ENCODE data around the gene ADARB1.

ADARB1 gene

GRCh38 chr21:45169001-45169400 lies 94.6 kb downstream of the ADARB1 start:
- no peak overlapping the region for H3K4me3 ChIP-seq (ENCODE audit: low read depth in 1 of 2, low read length in 2 of 2)
- no peaks in the 10 kb centered on the region for H3K79me2 ChIP-seq (ENCODE audit: insufficient read depth, low read length)
- ATAC-seq (ENCODE audit: insufficient read depth, low read depth), result no peak
- TF ChIP-seq CTCF (IDR thresholded peaks at IDR 0.05; ENCODE audit: borderline replicate concordance, extremely low read depth, low read length, poor library complexity, severe bottlenecking), result no peak
- TF ChIP-seq EZH2 (IDR thresholded peaks at IDR 0.05; ENCODE audit: borderline replicate concordance, low read depth, low read length, severe bottlenecking), result no peak
- H3K9ac ChIP-seq (ENCODE audit: low read depth, low read length), result no peak overlapping the region
- no peak overlapping the region for H3K27ac ChIP-seq (ENCODE audit: low read length)
- H3K4me2 ChIP-seq (ENCODE audit: insufficient read depth, low read length), result no peak overlapping the region
- peaks cover 10% of the 10 kb centered on the region for H4K20me1 ChIP-seq (ENCODE audit: insufficient read depth, low read length)
- H3K27me3 ChIP-seq (ENCODE audit: insufficient read depth, low read length, poor library complexity), result no peaks in the 10 kb centered on the region
- peaks cover 5% of the 10 kb centered on the region; the same call in 1 of the 2 replicates for H3K36me3 ChIP-seq (ENCODE audit: insufficient read depth, low read length)
- no peak overlapping the region for H2AFZ ChIP-seq (ENCODE audit: low read depth, low read length)
- no peaks in the 10 kb centered on the region for H3K4me1 ChIP-seq (ENCODE audit: insufficient read depth, low read length)
- no peak for DNase-seq
- no peaks in the 10 kb centered on the region for H3K9me3 ChIP-seq (ENCODE audit: insufficient read depth, low read length, severe bottlenecking)

GRCh38 chr21:45169682-45170081 lies 95.3 kb downstream of the ADARB1 start:
- no peak for ATAC-seq (ENCODE audit: insufficient read depth, low read depth)

DNA sequence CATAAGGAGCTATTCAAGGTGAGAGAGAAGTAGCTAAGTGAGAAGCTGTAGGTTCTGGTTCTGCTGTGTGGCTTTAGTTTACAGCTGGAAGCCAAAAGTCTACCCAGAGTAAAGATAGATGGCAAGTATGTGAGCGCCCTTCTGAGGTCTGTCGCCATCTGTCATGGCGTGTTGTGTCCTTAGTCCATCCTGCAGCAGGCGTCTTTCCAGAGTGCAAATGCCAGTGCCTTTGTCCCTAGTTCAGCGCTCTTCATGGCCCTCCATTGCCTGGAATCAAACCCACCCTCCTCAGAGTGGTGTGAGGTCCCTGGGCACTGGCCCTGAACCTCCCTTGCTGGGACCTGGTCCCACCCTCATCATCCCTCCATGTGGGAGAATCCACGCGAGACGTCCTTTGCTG lies 96.6 kb downstream of the ADARB1 start:
- H3K9ac ChIP-seq (ENCODE audit: low read depth, low read length), result no peak overlapping the region
- no peak overlapping the region for H3K27ac ChIP-seq (ENCODE audit: low read length)
- peaks cover 4% of the 10 kb centered on the region for H4K20me1 ChIP-seq (ENCODE audit: insufficient read depth, low read length)
- H3K27me3 ChIP-seq (ENCODE audit: insufficient read depth, low read length, poor library complexity), result no peaks in the 10 kb centered on the region
- H3K4me3 ChIP-seq (ENCODE audit: low read depth in 1 of 2, low read length in 2 of 2), result no peak overlapping the region
- peaks cover 10% of the 10 kb centered on the region; the same call in 1 of the 2 replicates for H3K36me3 ChIP-seq (ENCODE audit: insufficient read depth, low read length)
- no peaks in the 10 kb centered on the region for H3K4me1 ChIP-seq (ENCODE audit: insufficient read depth, low read length)
- no peak for TF ChIP-seq CTCF (IDR thresholded peaks at IDR 0.05; ENCODE audit: borderline replicate concordance, extremely low read depth, low read length, poor library complexity, severe bottlenecking)
- no peak for TF ChIP-seq EZH2 (IDR thresholded peaks at IDR 0.05; ENCODE audit: borderline replicate concordance, low read depth, low read length, severe bottlenecking)
- no peaks in the 10 kb centered on the region for H3K9me3 ChIP-seq (ENCODE audit: insufficient read depth, low read length, severe bottlenecking)
- H3K4me2 ChIP-seq (ENCODE audit: insufficient read depth, low read length), result no peak overlapping the region
- H2AFZ ChIP-seq (ENCODE audit: low read depth, low read length), result no peak overlapping the region
- no peaks in the 10 kb centered on the region for H3K79me2 ChIP-seq (ENCODE audit: insufficient read depth, low read length)
- no peak for ATAC-seq (ENCODE audit: insufficient read depth, low read depth)
- no peak for DNase-seq

More at GRCh38 chr21:45169682-45170081, 95.3 kb downstream of the ADARB1 start:
- Histone ChIP-seq H3K36me3 (ENCODE audit: insufficient read depth, low read length) (peaks cover 5% of the 10 kb centered on the region; the same call in 1 of the 2 replicates), H3K4me2 (ENCODE audit: insufficient read depth, low read length) (no peak overlapping the region), H2AFZ (ENCODE audit: low read depth, low read length) (no peak overlapping the region), H3K9ac (ENCODE audit: low read depth, low read length) (no peak overlapping the region), H3K4me3 (ENCODE audit: low read depth in 1 of 2, low read length in 2 of 2) (no peak overlapping the region), H4K20me1 (ENCODE audit: insufficient read depth, low read length) (peaks cover 5% of the 10 kb centered on the region), H3K79me2 (ENCODE audit: insufficient read depth, low read length) (no peaks in the 10 kb centered on the region), H3K4me1 (ENCODE audit: insufficient read depth, low read length) (no peaks in the 10 kb centered on the region), H3K27me3 (ENCODE audit: insufficient read depth, low read length, poor library complexity) (no peaks in the 10 kb centered on the region), H3K9me3 (ENCODE audit: insufficient read depth, low read length, severe bottlenecking) (no peaks in the 10 kb centered on the region), H3K27ac (ENCODE audit: low read length) (no peak overlapping the region)
- TF ChIP-seq CTCF (IDR thresholded peaks at IDR 0.05; ENCODE audit: borderline replicate concordance, extremely low read depth, low read length, poor library complexity, severe bottlenecking), result no peak
- no peak for TF ChIP-seq EZH2 (IDR thresholded peaks at IDR 0.05; ENCODE audit: borderline replicate concordance, low read depth, low read length, severe bottlenecking)
- no peak for DNase-seq

- Histone ChIP-seq H3K27me3 (ENCODE audit: insufficient read depth, low read length, poor library complexity) (no peaks in the 10 kb centered on the region), H4K20me1 (ENCODE audit: insufficient read depth, low read length) (peaks cover 4% of the 10 kb centered on the region), H3K9me3 (ENCODE audit: insufficient read depth, low read length, severe bottlenecking) (no peaks in the 10 kb centered on the region), H2AFZ (ENCODE audit: low read depth, low read length) (no peak overlapping the region), H3K4me2 (ENCODE audit: insufficient read depth, low read length) (no peak overlapping the region), H3K79me2 (ENCODE audit: insufficient read depth, low read length) (no peaks in the 10 kb centered on the region), H3K4me1 (ENCODE audit: insufficient read depth, low read length) (no peaks in the 10 kb centered on the region), H3K9ac (ENCODE audit: low read depth, low read length) (no peak overlapping the region), H3K27ac (ENCODE audit: low read length) (no peak overlapping the region), H3K4me3 (ENCODE audit: low read depth in 1 of 2, low read length in 2 of 2) (no peak overlapping the region), H3K36me3 (ENCODE audit: insufficient read depth, low read length) (peaks cover 22% of the 10 kb centered on the region)
- ATAC-seq (ENCODE audit: insufficient read depth, low read depth) (no peak), DNase-seq (no peak)
- no peak for TF ChIP-seq CTCF (IDR thresholded peaks at IDR 0.05; ENCODE audit: borderline replicate concordance, extremely low read depth, low read length, poor library complexity, severe bottlenecking)
- no peak for TF ChIP-seq EZH2 (IDR thresholded peaks at IDR 0.05; ENCODE audit: borderline replicate concordance, low read depth, low read length, severe bottlenecking)
Measured at GRCh38 chr21:45172420-45172819, 98.0 kb downstream of the ADARB1 start.
